ENCODE measurements around the gene FUNDC2. TPM values are rescaled to one million over a fixed set of nuclear protein-coding genes. Genes with fewer than 3 reads are reported as not detected.

Gene FUNDC2
- total and polyA plus RNA-seq, 4 donors, result 85.3 to 168 (median 99.2) TPM

- no peaks in the 10 kb centered on the region for H3K4me1 ChIP-seq (ENCODE audit: control insufficient read depth in 1 of 2, insufficient read depth in 2 of 2, low read length in 2 of 2)
- 85 to 94% methylated on average over 5 of the region's 5 CpGs for WGBS, 2 donors
- no peak overlapping the region for H3K27ac ChIP-seq (ENCODE audit: low read depth in 1 of 2, low read length in 2 of 2)
- H3K36me3 ChIP-seq (ENCODE audit: control insufficient read depth in 1 of 2, insufficient read depth in 2 of 2, low read length in 1 of 2), result no peaks in the 10 kb centered on the region
- H3K4me3 ChIP-seq (ENCODE audit: low read length in 2 of 2), result no peak overlapping the region
- no peaks in the 10 kb centered on the region for H3K27me3 ChIP-seq (ENCODE audit: control insufficient read depth in 1 of 2, insufficient read depth in 2 of 2, low read length in 1 of 2)
- H3K9me3 ChIP-seq (ENCODE audit: control insufficient read depth, low read length), result no peaks in the 10 kb centered on the region
- ATAC-seq (ENCODE audit: low FRiP score) (no peak), DNase-seq (no peak)
- intact Hi-C loops (cut with DNase I), result loop anchor here in 1 of 2 donors (5.0 kb wide), 1 partner anchor 36 kb away; no protein-coding TSS in a partner anchor
Measured at GRCh38 chrX:155031657-155032056, 5.0 kb downstream of the FUNDC2 start.

GRCh38 chrX:155035688-155036087 lies 9.0 kb downstream of the FUNDC2 start:
- DNase-seq (no peak), ATAC-seq (ENCODE audit: low FRiP score) (no peak)
- no peaks in the 10 kb centered on the region for H3K9me3 ChIP-seq (ENCODE audit: control insufficient read depth, low read length)
- H3K36me3 ChIP-seq (ENCODE audit: control insufficient read depth in 1 of 2, insufficient read depth in 2 of 2, low read length in 1 of 2), result no peaks in the 10 kb centered on the region
- no peaks in the 10 kb centered on the region for H3K27me3 ChIP-seq (ENCODE audit: control insufficient read depth in 1 of 2, insufficient read depth in 2 of 2, low read length in 1 of 2)
- H3K27ac ChIP-seq (ENCODE audit: low read depth in 1 of 2, low read length in 2 of 2), result no peak overlapping the region
- WGBS, 2 donors, result 95 to 97% methylated on average over 4 of the region's 4 CpGs
- H3K4me1 ChIP-seq (ENCODE audit: control insufficient read depth in 1 of 2, insufficient read depth in 2 of 2, low read length in 2 of 2), result no peaks in the 10 kb centered on the region
- intact Hi-C loops (cut with DNase I), result no loop called here
- no peak overlapping the region for H3K4me3 ChIP-seq (ENCODE audit: low read length in 2 of 2)

DNA sequence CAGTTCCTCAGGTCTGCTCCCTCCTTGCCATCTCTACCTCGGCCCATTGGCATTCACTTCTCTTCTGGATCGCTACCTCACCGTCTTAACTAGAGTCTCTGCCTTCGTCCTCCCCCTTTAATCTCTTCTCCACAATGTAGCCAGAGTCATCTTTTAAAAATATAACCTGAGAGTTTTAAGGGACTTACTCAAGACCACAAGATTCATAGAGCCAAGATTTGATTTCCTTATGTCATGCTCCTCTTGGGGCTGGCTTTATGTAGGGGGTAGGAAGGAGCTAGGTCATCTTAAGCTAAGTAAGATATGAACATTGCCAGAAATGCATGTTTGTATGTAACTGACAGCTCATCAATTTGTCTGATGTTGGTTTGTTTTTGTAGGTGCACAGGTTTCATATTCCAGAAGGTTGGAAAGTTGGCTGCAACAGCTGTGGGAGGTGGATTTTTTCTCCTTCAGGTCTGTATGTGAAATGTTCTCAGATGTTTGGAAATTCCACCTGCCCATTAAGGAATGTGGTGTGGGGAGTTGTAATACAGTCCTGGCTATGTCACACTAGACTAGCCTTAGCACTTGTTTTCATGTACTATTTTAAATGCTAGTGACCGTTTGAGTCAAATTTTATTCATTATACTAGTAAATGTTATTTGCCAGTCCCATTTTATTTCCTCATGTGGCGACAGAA lies 19.6 kb downstream of the FUNDC2 start:
- intact Hi-C loops (cut with DNase I), result no loop called here
- 63 to 86% methylated on average over 6 of the region's 6 CpGs for WGBS, 2 donors

DNA sequence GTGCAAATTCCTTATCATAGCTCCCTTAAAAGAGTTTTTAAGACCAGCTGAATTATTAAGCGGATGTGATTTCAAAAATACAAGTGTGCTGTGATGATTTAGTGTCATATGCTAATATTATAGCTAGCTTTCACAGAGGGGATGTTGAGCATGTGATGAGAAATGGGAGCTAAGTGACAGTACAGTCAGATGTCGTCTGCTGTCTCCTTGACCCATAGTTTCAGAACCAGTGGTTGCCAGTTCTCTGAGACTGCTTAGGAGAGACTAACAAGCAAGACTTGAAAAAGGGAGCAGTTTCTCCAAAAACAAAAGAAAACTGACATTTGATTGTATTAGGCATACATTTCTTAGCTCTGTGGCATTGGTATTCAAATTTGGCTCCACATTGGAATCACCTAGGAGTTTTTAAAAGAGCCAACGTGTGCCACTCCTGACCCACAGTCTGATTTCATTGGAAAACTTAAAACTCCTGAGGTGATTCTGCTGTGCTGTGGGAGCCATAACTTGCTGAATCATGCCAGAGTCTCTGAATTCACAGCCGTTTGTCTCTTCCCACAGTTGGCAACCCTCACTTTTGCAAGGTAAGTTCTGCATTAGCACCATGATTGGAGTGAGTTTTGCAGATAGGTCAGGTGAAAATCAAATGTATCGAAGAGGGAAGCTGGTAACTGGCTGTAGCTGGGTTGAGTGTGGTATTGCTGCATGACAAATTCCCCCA lies 20.3 kb downstream of the FUNDC2 start:
- Histone ChIP-seq H3K4me1 (ENCODE audit: control insufficient read depth in 1 of 2, insufficient read depth in 2 of 2, low read length in 2 of 2) (no peaks in the 10 kb centered on the region), H3K36me3 (ENCODE audit: control insufficient read depth in 1 of 2, insufficient read depth in 2 of 2, low read length in 1 of 2) (peaks cover 0 to 4% of the 10 kb centered on the region in 2 donors), H3K27me3 (ENCODE audit: control insufficient read depth in 1 of 2, insufficient read depth in 2 of 2, low read length in 1 of 2) (no peaks in the 10 kb centered on the region), H3K27ac (ENCODE audit: low read depth in 1 of 2, low read length in 2 of 2) (no peak overlapping the region), H3K4me3 (ENCODE audit: low read length in 2 of 2) (no peak overlapping the region), H3K9me3 (ENCODE audit: control insufficient read depth, low read length) (no peaks in the 10 kb centered on the region)
- intact Hi-C loops (cut with DNase I), result no loop called here
- no peak for DNase-seq
- ATAC-seq (ENCODE audit: low FRiP score), result no peak
- WGBS, 2 donors, result 61 to 87% methylated on average over 5 of the region's 5 CpGs

More for the DNA sequence above, 19.6 kb downstream of the FUNDC2 start:
- Histone ChIP-seq H3K27ac (ENCODE audit: low read depth in 1 of 2, low read length in 2 of 2) (no peak overlapping the region), H3K27me3 (ENCODE audit: control insufficient read depth in 1 of 2, insufficient read depth in 2 of 2, low read length in 1 of 2) (no peaks in the 10 kb centered on the region), H3K4me3 (ENCODE audit: low read length in 2 of 2) (no peak overlapping the region), H3K4me1 (ENCODE audit: control insufficient read depth in 1 of 2, insufficient read depth in 2 of 2, low read length in 2 of 2) (no peaks in the 10 kb centered on the region), H3K36me3 (ENCODE audit: control insufficient read depth in 1 of 2, insufficient read depth in 2 of 2, low read length in 1 of 2) (peaks cover 0 to 4% of the 10 kb centered on the region in 2 donors), H3K9me3 (ENCODE audit: control insufficient read depth, low read length) (no peaks in the 10 kb centered on the region)
- DNase-seq, result no peak
- ATAC-seq (ENCODE audit: low FRiP score), result no peak

- Histone ChIP-seq H3K27me3 (ENCODE audit: control insufficient read depth in 1 of 2, insufficient read depth in 2 of 2, low read length in 1 of 2) (no peaks in the 10 kb centered on the region), H3K36me3 (ENCODE audit: control insufficient read depth in 1 of 2, insufficient read depth in 2 of 2, low read length in 1 of 2) (peaks cover 0 to 4% of the 10 kb centered on the region in 2 donors), H3K9me3 (ENCODE audit: control insufficient read depth, low read length) (no peaks in the 10 kb centered on the region), H3K27ac (ENCODE audit: low read depth in 1 of 2, low read length in 2 of 2) (no peak overlapping the region), H3K4me1 (ENCODE audit: control insufficient read depth in 1 of 2, insufficient read depth in 2 of 2, low read length in 2 of 2) (no peaks in the 10 kb centered on the region), H3K4me3 (ENCODE audit: low read length in 2 of 2) (no peak overlapping the region)
- DNase-seq (peak in 1 of 2 donors; percentile 55), ATAC-seq (ENCODE audit: low FRiP score) (peak; percentile 60)
- intact Hi-C loops (cut with DNase I), result no loop called here
- 31 to 35% methylated on average over 9 of the region's 9 CpGs for WGBS, 2 donors
Measured at GRCh38 chrX:155048977-155049619, 22.5 kb downstream of the FUNDC2 start.

GRCh38 chrX:155052738-155053498 lies 26.3 kb downstream of the FUNDC2 start:
- Histone ChIP-seq H3K4me3 (ENCODE audit: low read length in 2 of 2) (no peak overlapping the region), H3K36me3 (ENCODE audit: control insufficient read depth in 1 of 2, insufficient read depth in 2 of 2, low read length in 1 of 2) (no peaks in the 10 kb centered on the region), H3K4me1 (ENCODE audit: control insufficient read depth in 1 of 2, insufficient read depth in 2 of 2, low read length in 2 of 2) (no peaks in the 10 kb centered on the region), H3K27me3 (ENCODE audit: control insufficient read depth in 1 of 2, insufficient read depth in 2 of 2, low read length in 1 of 2) (no peaks in the 10 kb centered on the region), H3K27ac (ENCODE audit: low read depth in 1 of 2, low read length in 2 of 2) (no peak overlapping the region), H3K9me3 (ENCODE audit: control insufficient read depth, low read length) (no peaks in the 10 kb centered on the region)
- WGBS, 2 donors, result 73 to 92% methylated on average over 5 of the region's 5 CpGs
- no peak for DNase-seq
- no peak for ATAC-seq (ENCODE audit: low FRiP score)
- intact Hi-C loops (cut with DNase I), result loop anchor here in 1 of 2 donors (5.0 kb wide), 1 partner anchor 66 kb away; no protein-coding TSS in a partner anchor

- no peaks in the 10 kb centered on the region for H3K4me1 ChIP-seq (ENCODE audit: control insufficient read depth in 1 of 2, insufficient read depth in 2 of 2, low read length in 2 of 2)
- DNase-seq (no peak), ATAC-seq (ENCODE audit: low FRiP score) (no peak)
- no peaks in the 10 kb centered on the region for H3K36me3 ChIP-seq (ENCODE audit: control insufficient read depth in 1 of 2, insufficient read depth in 2 of 2, low read length in 1 of 2)
- 74 to 91% methylated on average over 3 of the region's 3 CpGs for WGBS, 2 donors
- H3K9me3 ChIP-seq (ENCODE audit: control insufficient read depth, low read length), result no peaks in the 10 kb centered on the region
- intact Hi-C loops (cut with DNase I), result loop anchor here in 1 of 2 donors (5.0 kb wide), 1 partner anchor 66 kb away; no protein-coding TSS in a partner anchor
- H3K27ac ChIP-seq (ENCODE audit: low read depth in 1 of 2, low read length in 2 of 2), result no peak overlapping the region
- H3K27me3 ChIP-seq (ENCODE audit: control insufficient read depth in 1 of 2, insufficient read depth in 2 of 2, low read length in 1 of 2), result no peaks in the 10 kb centered on the region
- H3K4me3 ChIP-seq (ENCODE audit: low read length in 2 of 2), result no peak overlapping the region
Measured at GRCh38 chrX:155053656-155054055, 27.0 kb downstream of the FUNDC2 start.

GRCh38 chrX:155054255-155054654 lies 27.6 kb downstream of the FUNDC2 start:
- H3K36me3 ChIP-seq (ENCODE audit: control insufficient read depth in 1 of 2, insufficient read depth in 2 of 2, low read length in 1 of 2), result no peaks in the 10 kb centered on the region
- intact Hi-C loops (cut with DNase I), result loop anchor here in 1 of 2 donors (5.0 kb wide), 1 partner anchor 67 kb away; no protein-coding TSS in a partner anchor
- H3K4me3 ChIP-seq (ENCODE audit: low read length in 2 of 2), result no peak overlapping the region
- no peak for ATAC-seq (ENCODE audit: low FRiP score)
- no peak overlapping the region for H3K27ac ChIP-seq (ENCODE audit: low read depth in 1 of 2, low read length in 2 of 2)
- no peaks in the 10 kb centered on the region for H3K9me3 ChIP-seq (ENCODE audit: control insufficient read depth, low read length)
- 88 to 91% methylated on average over 4 of the region's 4 CpGs for WGBS, 2 donors
- H3K27me3 ChIP-seq (ENCODE audit: control insufficient read depth in 1 of 2, insufficient read depth in 2 of 2, low read length in 1 of 2), result no peaks in the 10 kb centered on the region
- DNase-seq, result no peak
- H3K4me1 ChIP-seq (ENCODE audit: control insufficient read depth in 1 of 2, insufficient read depth in 2 of 2, low read length in 2 of 2), result no peaks in the 10 kb centered on the region
